Gastroesophageal sphincter (tissue), 4 donors: ENCODE data around the gene TBC1D2B. TPM values are rescaled to one million over a fixed set of nuclear protein-coding genes. Genes with fewer than 3 reads are reported as not detected.

Experiments
- ATAC-seq: fragments of 150-250 bp; one replicate; pipeline ENCODE4 v1.9.1; 2016; ENCODE audit warnings: mild to moderate bottlenecking, moderate library complexity
- H3K27ac ChIP-seq, 4 donors: fragments of 200-600 bp; sonication (generic) in 3 of 4; 1 replicate in 3 of 4; 2 replicates in 1 of 4; pipeline ENCODE4 v1.5.1; 2016 to 2019
- H3K27me3 ChIP-seq: fragments of 200-600 bp; sonication (generic); one replicate; pipeline ENCODE4 v1.5.1; 2019
- H3K36me3 ChIP-seq, 2 donors: fragments of 200-600 bp; sonication (generic); one replicate each; pipeline ENCODE4 v1.5.1; 2019; ENCODE audit warnings: control low read depth in 1 of 2
- H3K4me1 ChIP-seq, 3 donors: fragments of 200-600 bp; sonication (generic); 1 replicate in 2 of 3; 2 replicates in 1 of 3; pipeline ENCODE4 v1.5.1; 2016 to 2019; ENCODE audit warnings: control low read depth in 2 of 3
- H3K4me3 ChIP-seq, 2 donors: fragments of 200-600 bp; sonication (generic); one replicate each; pipeline ENCODE4 v1.5.1; 2019; ENCODE audit warnings: mild to moderate bottlenecking in 1 of 2, moderate library complexity in 1 of 2
- H3K9me3 ChIP-seq, 3 donors: fragments of 200-600 bp; sonication (generic); one replicate each; pipeline ENCODE4 v1.5.1; 2017 to 2019; ENCODE audit warnings: control low read depth in 2 of 3
- EP300 ChIP-seq: sonication (generic); formaldehyde crosslinking; IDR thresholded peaks from one replicate; pipeline ENCODE4 v1.6.1; 2017; ENCODE audit warnings: antibody characterized with exemption, mild to moderate bottlenecking
- POLR2A ChIP-seq, 2 donors: fragments of 450-650 bp; IDR thresholded peaks; one replicate each; pipeline ENCODE4 v1.6.1; 2017; ENCODE audit warnings: antibody characterized with exemption in 2 of 2, mild to moderate bottlenecking in 2 of 2, moderate library complexity in 1 of 2
- POLR2AphosphoS5 ChIP-seq: sonication (generic); formaldehyde crosslinking; IDR thresholded peaks from one replicate; pipeline ENCODE4 v1.6.1; 2017; ENCODE audit warnings: antibody characterized with exemption
- WGBS, 2 donors: methylation state at CpG; one replicate each; pipeline ENCODE4 v1.1.5; 2018; ENCODE audit warnings: low coverage in 1 of 2; 5-methylcytosine and 5-hydroxymethylcytosine counted together
- total RNA-seq, 4 donors: library from RNA; depleted of rRNA; stranded (reverse); fragments of >200 nt; gene quantifications; one replicate each; pipeline ENCODE4 v1.1.0, GENCODE V29; 2016
- TF ChIP-seq, protein P1 (sequence below), 4 experiments: fragments of 200-600 bp in 2 of 4; fragments of 450-650 bp in 2 of 4; sonication (generic) in 1 of 4; IDR thresholded peaks; one replicate each; pipeline ENCODE4 v1.5.1; 2017 to 2019; ENCODE audit warnings: antibody characterized with exemption in 4 of 4, mild to moderate bottlenecking in 2 of 4, moderate library complexity in 2 of 4

Gene TBC1D2B
- total RNA-seq, 4 donors from 2014 or later, result 36.9 to 51.7 (median 46.5) TPM

DNA sequence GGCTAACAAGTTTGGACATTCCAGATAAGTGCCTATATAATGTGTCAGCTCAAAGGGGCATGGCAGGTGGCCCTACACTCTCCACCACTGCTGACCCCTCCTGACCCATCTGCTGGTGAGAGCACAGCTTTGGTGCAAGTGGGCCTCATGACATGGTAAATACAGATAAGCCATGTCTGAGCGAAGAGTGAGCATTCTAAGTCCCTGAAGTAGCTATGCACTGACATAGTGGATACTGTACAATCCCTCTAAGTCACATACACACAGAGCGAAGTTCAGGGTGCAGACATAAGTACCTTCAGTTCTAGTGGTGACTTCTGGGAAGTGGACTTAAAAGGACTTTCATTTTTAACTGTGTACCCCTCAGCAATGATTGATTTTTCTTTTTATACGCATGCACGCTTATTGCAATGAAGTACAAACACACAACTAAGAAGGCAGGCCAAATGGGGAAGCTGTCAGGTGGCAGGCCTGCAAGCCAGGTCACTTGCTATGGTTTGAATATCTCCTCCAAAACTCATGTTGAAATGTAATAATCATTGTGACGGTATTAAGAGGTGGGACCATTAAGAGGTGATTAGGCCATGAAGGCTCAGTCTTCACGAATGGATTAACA lies 41.5 kb downstream of the TBC1D2B start:
- Histone ChIP-seq H3K4me1 (peaks cover 0 to 74% (median 23%) of the 10 kb centered on the region in 3 donors), H3K27me3 (no peaks in the 10 kb centered on the region), H3K9me3 (no peaks in the 10 kb centered on the region), H3K36me3 (peaks cover 0 to 11% of the 10 kb centered on the region in 2 donors), H3K27ac (peak overlapping the region; percentile 31 to 75 (median 70)), H3K4me3 (no peak overlapping the region)
- 91 to 93% methylated on average over 5 to 6 of the region's 6 CpGs for WGBS, 2 donors
- TF ChIP-seq, protein P1, sequence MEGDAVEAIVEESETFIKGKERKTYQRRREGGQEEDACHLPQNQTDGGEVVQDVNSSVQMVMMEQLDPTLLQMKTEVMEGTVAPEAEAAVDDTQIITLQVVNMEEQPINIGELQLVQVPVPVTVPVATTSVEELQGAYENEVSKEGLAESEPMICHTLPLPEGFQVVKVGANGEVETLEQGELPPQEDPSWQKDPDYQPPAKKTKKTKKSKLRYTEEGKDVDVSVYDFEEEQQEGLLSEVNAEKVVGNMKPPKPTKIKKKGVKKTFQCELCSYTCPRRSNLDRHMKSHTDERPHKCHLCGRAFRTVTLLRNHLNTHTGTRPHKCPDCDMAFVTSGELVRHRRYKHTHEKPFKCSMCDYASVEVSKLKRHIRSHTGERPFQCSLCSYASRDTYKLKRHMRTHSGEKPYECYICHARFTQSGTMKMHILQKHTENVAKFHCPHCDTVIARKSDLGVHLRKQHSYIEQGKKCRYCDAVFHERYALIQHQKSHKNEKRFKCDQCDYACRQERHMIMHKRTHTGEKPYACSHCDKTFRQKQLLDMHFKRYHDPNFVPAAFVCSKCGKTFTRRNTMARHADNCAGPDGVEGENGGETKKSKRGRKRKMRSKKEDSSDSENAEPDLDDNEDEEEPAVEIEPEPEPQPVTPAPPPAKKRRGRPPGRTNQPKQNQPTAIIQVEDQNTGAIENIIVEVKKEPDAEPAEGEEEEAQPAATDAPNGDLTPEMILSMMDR (IDR thresholded peaks at IDR 0.05), result no peak
- TF ChIP-seq POLR2AphosphoS5, result no peak
- no peak for ATAC-seq

DNA sequence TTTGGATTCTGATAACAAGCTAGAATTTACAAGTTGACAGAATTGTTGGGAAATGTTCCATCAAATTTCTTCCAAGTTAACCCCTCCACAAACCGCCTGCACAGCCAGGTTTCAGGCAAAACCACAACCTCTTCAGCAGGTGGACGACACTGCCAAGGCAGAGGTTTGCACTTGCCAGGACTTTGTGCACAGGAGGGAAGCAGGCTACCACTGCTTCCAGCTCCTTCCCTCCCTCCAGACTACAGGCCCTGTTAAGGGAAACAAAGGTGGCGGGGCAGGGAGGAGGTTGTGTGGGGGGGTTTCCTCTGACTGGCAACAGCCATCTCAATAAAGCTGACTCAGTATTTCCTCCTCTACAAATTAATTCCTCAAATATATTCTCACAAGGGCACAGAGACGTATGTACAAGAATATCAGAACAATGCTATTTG lies 42.2 kb downstream of the TBC1D2B start:
- ATAC-seq, result peak; percentile 42
- H3K27me3 ChIP-seq, result no peaks in the 10 kb centered on the region
- TF ChIP-seq POLR2AphosphoS5 (no peak), EP300 (no peak), POLR2A (IDR thresholded peaks at IDR 0.05) (no peak)
- TF ChIP-seq, protein P1 (IDR thresholded peaks at IDR 0.05), result no peak
- no peak overlapping the region for H3K4me3 ChIP-seq
- peaks cover 0 to 74% (median 23%) of the 10 kb centered on the region in 3 donors for H3K4me1 ChIP-seq
- H3K27ac ChIP-seq, result peak overlapping the region; percentile 31 to 75 (median 70)
- H3K36me3 ChIP-seq, result peaks cover 0 to 12% of the 10 kb centered on the region in 2 donors
- 13 to 20% methylated on average over 2 to 3 of the region's 4 CpGs for WGBS, 2 donors
- no peaks in the 10 kb centered on the region for H3K9me3 ChIP-seq

DNA sequence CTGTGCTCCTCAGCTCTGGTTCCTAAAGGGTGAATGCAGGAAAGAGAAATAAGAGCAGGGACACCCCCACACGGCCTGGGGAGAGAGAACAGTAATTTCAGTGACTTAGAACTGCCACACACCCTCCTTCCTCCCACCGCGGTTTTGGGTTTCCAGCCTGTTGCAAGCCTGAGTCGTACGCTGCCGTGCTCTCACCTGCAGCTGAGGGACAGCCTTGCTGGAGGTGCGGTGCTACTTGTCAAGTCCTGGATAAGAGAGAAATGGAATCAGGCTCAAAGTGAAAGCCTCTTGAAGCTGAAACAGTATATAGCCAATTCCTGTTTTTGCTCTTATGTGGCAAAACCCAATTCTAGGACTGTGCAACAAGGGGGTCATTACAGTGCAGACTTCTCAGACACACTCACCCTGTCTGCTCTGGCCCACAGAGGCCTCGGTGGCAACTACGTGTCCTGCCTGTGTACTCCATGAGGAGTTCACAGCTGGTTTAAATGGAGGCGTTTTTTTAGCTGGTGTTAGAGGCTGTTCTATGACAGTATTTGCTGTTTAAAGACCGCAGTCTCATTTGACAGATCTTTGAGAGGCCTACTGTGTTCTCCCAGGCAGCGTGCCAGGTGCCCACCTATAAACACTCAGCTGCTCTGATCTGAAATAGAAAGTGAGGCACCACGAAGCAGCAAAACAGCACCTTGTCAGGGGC lies 42.9 kb downstream of the TBC1D2B start:
- H3K9me3 ChIP-seq, result no peaks in the 10 kb centered on the region
- no peak overlapping the region for H3K4me3 ChIP-seq
- H3K4me1 ChIP-seq, result peaks cover 0 to 67% (median 23%) of the 10 kb centered on the region in 3 donors
- H3K27ac ChIP-seq, result peak overlapping the region; percentile 31 to 75 (median 70)
- WGBS, 2 donors, result 16 to 20% methylated on average over 7 to 13 of the region's 13 CpGs
- TF ChIP-seq EP300 (no peak), POLR2A (IDR thresholded peaks at IDR 0.05) (no peak), POLR2AphosphoS5 (no peak)
- TF ChIP-seq, protein P1 (IDR thresholded peaks at IDR 0.05), result no peak
- H3K36me3 ChIP-seq, result peaks cover 0 to 14% of the 10 kb centered on the region in 2 donors
- no peaks in the 10 kb centered on the region for H3K27me3 ChIP-seq
- ATAC-seq, result peak; percentile 51

DNA sequence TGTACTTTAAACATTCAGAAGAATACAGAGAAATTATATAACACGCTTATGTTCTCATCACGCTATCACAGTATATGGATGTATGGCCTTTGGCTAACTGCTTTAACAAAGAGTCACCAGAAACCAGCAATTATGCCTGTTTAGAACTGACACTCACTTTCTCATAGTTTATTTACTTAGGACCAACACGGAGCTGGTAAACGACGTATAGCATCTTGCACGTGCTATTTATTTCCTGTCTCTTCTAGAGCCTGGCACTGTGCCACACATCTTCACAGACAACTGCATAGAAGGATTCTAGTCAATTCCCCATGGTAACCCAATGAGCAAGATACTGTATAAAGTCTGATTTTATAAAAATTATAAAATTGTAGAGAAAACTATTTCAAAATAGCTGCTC lies 43.6 kb downstream of the TBC1D2B start:
- Histone ChIP-seq H3K9me3 (no peaks in the 10 kb centered on the region), H3K27me3 (no peaks in the 10 kb centered on the region), H3K4me1 (peaks cover 0 to 61% (median 23%) of the 10 kb centered on the region in 3 donors), H3K4me3 (no peak overlapping the region), H3K27ac (peak overlapping the region in 2 of 4 donors; percentile 70 to 71), H3K36me3 (peaks cover 0 to 21% of the 10 kb centered on the region in 2 donors)
- TF ChIP-seq POLR2AphosphoS5 (no peak), POLR2A (IDR thresholded peaks at IDR 0.05) (no peak), EP300 (no peak)
- TF ChIP-seq, protein P1 (IDR thresholded peaks at IDR 0.05), result no peak
- WGBS, 2 donors, result 40 to 52% methylated on average over 6 of the region's 6 CpGs
- ATAC-seq, result no peak
